Measurements from ENCODE around the gene ETS2. TPM values are rescaled to one million over a fixed set of nuclear protein-coding genes. Genes with fewer than 3 reads are reported as not detected.

Gene ETS2
- total RNA-seq, 1 experiment from 2014 or later = 20.4 TPM

DNA sequence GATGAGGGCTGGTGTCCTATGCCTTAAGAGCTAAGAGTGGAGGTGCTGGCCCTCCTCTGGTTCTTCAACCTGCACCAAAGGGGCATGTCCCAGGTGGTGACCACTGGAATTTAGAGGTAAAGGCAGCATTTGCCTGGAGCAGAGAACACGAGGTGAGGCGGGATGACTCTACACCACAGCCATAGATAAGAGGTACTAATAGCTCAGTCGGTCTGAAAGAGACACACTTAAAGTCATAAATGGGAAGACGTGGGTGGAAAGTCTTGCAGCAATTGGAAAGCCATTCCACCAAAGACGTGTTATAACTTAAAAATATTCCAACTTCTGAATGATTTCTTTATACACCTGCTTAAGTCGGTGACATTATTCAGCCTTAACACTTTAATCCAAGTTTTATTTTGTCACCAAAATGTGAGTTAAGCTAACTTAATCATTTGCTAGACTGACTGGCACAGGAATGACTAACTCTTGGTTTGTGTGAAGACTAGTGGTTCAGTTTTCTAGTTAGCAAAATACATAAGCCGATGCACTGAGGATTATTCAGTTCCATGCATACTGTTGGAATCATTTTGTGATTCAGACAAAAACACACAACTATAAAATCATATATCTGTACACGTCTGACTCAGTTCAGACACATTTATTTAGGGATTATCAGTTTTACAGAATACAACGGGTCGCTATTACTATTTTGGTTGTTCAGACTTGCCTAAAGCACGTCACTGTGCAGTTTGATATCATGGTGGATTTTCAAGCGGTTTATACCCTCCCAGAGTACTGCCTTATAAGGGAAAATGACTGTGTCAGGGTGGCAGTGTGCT lies 4.6 kb upstream of the ETS2 start:
- no peaks in the 10 kb centered on the region for H3K36me3 ChIP-seq (ENCODE audit: control insufficient read depth, insufficient read depth, low read length)
- peaks cover 54% of the 10 kb centered on the region for H3K4me1 ChIP-seq
- Mint-ChIP-seq H3K4me1 (ENCODE audit: low read depth, unreplicated experiment) (peaks cover 46% of the 10 kb centered on the region), H3K27ac (ENCODE audit: unreplicated experiment) (no peak overlapping the region), H3K27me3 (ENCODE audit: insufficient read depth, unreplicated experiment) (no peaks in the 10 kb centered on the region), H3K9me3 (ENCODE audit: unreplicated experiment) (no peaks in the 10 kb centered on the region), H3K36me3 (ENCODE audit: insufficient read depth, unreplicated experiment) (peaks cover 9% of the 10 kb centered on the region), H3K4me3 (ENCODE audit: unreplicated experiment) (no peak overlapping the region)
- CTCF ChIA-PET = no interaction called here
- intact Hi-C loops (cut with micrococcal nuclease; ENCODE audit: unreplicated experiment) = loop anchor here (10.0 kb wide), 1 partner anchor 114 kb away; no protein-coding TSS in a partner anchor
- TF ChIP-seq, protein P1, sequence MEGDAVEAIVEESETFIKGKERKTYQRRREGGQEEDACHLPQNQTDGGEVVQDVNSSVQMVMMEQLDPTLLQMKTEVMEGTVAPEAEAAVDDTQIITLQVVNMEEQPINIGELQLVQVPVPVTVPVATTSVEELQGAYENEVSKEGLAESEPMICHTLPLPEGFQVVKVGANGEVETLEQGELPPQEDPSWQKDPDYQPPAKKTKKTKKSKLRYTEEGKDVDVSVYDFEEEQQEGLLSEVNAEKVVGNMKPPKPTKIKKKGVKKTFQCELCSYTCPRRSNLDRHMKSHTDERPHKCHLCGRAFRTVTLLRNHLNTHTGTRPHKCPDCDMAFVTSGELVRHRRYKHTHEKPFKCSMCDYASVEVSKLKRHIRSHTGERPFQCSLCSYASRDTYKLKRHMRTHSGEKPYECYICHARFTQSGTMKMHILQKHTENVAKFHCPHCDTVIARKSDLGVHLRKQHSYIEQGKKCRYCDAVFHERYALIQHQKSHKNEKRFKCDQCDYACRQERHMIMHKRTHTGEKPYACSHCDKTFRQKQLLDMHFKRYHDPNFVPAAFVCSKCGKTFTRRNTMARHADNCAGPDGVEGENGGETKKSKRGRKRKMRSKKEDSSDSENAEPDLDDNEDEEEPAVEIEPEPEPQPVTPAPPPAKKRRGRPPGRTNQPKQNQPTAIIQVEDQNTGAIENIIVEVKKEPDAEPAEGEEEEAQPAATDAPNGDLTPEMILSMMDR (IDR thresholded peaks at IDR 0.05; ENCODE audit: insufficient read depth in 1 of 2, low read depth in 1 of 2, low read length in 1 of 2, severe bottlenecking in 1 of 2, unreplicated experiment in 1 of 2) = no peak
- H3K9me3 ChIP-seq = no peaks in the 10 kb centered on the region
- POLR2A ChIA-PET = no interaction called here
- H3K27me3 ChIP-seq (replicated peaks; ENCODE audit: control insufficient read depth, insufficient read depth, low read length) = no peaks in the 10 kb centered on the region
- no peak for DNase-seq
- no TSS peak for BruUV-seq (replicated peaks)
- no peak overlapping the region for H3K4me3 ChIP-seq (ENCODE audit: low read depth, low read length)

DNA sequence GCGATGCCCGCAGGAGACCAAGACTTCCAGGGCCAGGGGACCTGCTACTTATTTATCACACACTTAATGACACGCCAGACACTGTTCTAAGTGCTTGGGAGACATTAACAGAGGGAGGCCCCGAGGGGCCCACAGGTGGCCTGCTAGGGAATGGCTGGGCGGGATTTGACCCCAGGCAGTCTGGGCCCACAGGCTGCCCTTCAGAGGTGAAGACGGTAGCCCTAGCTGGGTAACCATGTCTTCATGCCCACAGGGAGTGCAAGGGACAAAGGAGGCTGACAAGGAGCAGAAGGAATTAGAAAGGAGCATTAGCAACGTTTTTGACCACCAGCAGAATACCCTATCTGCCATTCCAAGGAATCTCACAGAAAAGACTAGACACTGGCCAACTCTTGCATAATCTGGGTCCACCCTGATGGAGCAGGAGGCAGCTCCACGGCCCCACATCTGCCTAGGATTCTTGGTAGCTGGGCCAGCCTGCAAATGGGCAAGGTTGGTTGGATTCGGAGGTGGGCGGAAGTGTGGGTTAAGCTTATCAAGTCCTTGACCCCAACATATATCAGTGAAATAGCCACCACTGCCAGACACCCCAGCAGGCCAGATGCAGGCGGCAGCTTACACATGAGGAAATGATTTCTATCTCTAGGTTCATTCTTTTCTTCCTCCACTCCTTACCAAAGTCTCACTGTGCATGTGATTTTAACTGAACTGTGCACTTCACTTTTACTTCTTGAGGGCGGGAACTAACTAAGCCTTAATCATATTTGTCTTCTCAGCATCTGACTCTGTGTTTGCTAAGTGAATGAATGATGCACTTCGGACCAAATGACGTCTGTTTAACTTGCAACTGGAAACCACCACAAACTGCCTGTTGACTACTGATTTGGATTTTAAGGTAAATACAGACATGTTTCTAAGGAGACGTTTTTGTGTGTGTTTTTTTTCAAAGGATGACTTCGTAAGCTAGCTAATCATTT lies 3.4 kb upstream of the ETS2 start:
- BruUV-seq (replicated peaks) = no TSS peak
- POLR2A ChIA-PET = no interaction called here
- Histone ChIP-seq H3K4me3 (ENCODE audit: low read depth, low read length) (no peak overlapping the region), H3K9me3 (no peaks in the 10 kb centered on the region), H3K36me3 (ENCODE audit: control insufficient read depth, insufficient read depth, low read length) (no peaks in the 10 kb centered on the region), H3K4me1 (peaks cover 44% of the 10 kb centered on the region), H3K27me3 (replicated peaks; ENCODE audit: control insufficient read depth, insufficient read depth, low read length) (no peaks in the 10 kb centered on the region)
- peaks cover 36% of the 10 kb centered on the region for H3K4me1 Mint-ChIP-seq (ENCODE audit: low read depth, unreplicated experiment)
- no peaks in the 10 kb centered on the region for H3K27me3 Mint-ChIP-seq (ENCODE audit: insufficient read depth, unreplicated experiment)
- TF ChIP-seq, protein P1 (IDR thresholded peaks at IDR 0.05; ENCODE audit: insufficient read depth in 1 of 2, low read depth in 1 of 2, low read length in 1 of 2, severe bottlenecking in 1 of 2, unreplicated experiment in 1 of 2) = no peak
- no peak overlapping the region for H3K4me3 Mint-ChIP-seq (ENCODE audit: unreplicated experiment)
- intact Hi-C loops (cut with micrococcal nuclease; ENCODE audit: unreplicated experiment) = loop anchor here (2.0 to 10.0 kb wide), 2 partner anchors 32 to 112 kb away; no protein-coding TSS in a partner anchor
- no peak overlapping the region for H3K27ac Mint-ChIP-seq (ENCODE audit: unreplicated experiment)
- peak in 1 of 2 experiments; percentile 55 for DNase-seq
- CTCF ChIA-PET = no interaction called here
- H3K36me3 Mint-ChIP-seq (ENCODE audit: insufficient read depth, unreplicated experiment) = peaks cover 6% of the 10 kb centered on the region
- no peaks in the 10 kb centered on the region for H3K9me3 Mint-ChIP-seq (ENCODE audit: unreplicated experiment)

DNA sequence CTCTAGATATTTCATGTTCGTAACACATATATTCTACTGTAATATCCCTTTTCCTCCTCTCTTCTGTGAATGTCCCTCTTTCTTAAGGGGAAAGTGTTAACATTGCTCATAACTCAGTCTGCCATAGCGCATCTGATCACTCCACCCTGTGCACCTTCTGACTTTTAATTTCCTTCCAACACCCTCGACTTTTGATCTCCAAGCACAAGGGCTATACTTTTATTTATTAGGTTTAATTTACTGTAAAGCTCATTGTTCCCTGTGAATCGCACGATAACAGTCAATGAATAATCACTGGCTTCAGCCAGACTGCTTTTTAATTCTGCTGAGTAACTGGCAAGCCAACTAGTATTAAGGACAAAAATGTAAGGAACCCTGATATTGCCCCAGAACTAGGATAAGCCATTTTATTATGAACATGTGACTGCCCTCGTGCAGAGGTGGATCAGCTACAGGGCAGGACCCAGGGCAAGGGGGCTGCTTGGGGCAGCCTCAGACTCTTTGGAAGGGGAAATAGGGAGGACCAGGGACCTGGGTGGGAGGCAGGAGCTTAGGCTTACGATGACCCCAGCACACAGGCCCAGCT lies 2.6 kb upstream of the ETS2 start:
- Mint-ChIP-seq H3K36me3 (ENCODE audit: insufficient read depth, unreplicated experiment) (peaks cover 6% of the 10 kb centered on the region), H3K4me3 (ENCODE audit: unreplicated experiment) (no peak overlapping the region), H3K9me3 (ENCODE audit: unreplicated experiment) (no peaks in the 10 kb centered on the region), H3K27ac (ENCODE audit: unreplicated experiment) (peak overlapping the region; percentile 15), H3K27me3 (ENCODE audit: insufficient read depth, unreplicated experiment) (no peaks in the 10 kb centered on the region), H3K4me1 (ENCODE audit: low read depth, unreplicated experiment) (peaks cover 34% of the 10 kb centered on the region)
- Histone ChIP-seq H3K4me1 (peaks cover 38% of the 10 kb centered on the region), H3K27me3 (replicated peaks; ENCODE audit: control insufficient read depth, insufficient read depth, low read length) (no peaks in the 10 kb centered on the region), H3K9me3 (no peaks in the 10 kb centered on the region), H3K36me3 (ENCODE audit: control insufficient read depth, insufficient read depth, low read length) (no peaks in the 10 kb centered on the region), H3K4me3 (ENCODE audit: low read depth, low read length) (no peak overlapping the region)
- TF ChIP-seq, protein P1 (IDR thresholded peaks at IDR 0.05; ENCODE audit: insufficient read depth in 1 of 2, low read depth in 1 of 2, low read length in 1 of 2, severe bottlenecking in 1 of 2, unreplicated experiment in 1 of 2) = no peak
- BruUV-seq (replicated peaks) = no TSS peak
- DNase-seq = no peak
- intact Hi-C loops (cut with micrococcal nuclease; ENCODE audit: unreplicated experiment) = loop anchor here (2.0 to 10.0 kb wide), 2 partner anchors 32 to 112 kb away; no protein-coding TSS in a partner anchor
- ChIA-PET POLR2A (no interaction called here), CTCF (no interaction called here)

Data from Caco-2 (cell line).